Erythroblast (primary cell): Measurements from ENCODE around the gene TRAPPC2.

ENCODE experiments used
- GATA1 ChIP-seq: IDR thresholded peaks from 2 replicates; pipeline ENCODE4 v1.6.1; 2011; ENCODE audit warnings: low read depth, mild to moderate bottlenecking, control low read depth, low read length, moderate library complexity
- POLR2A ChIP-seq: IDR thresholded peaks from 2 replicates; pipeline ENCODE4 v1.6.1; 2011; ENCODE audit warnings: mild to moderate bottlenecking, low read length

DNA sequence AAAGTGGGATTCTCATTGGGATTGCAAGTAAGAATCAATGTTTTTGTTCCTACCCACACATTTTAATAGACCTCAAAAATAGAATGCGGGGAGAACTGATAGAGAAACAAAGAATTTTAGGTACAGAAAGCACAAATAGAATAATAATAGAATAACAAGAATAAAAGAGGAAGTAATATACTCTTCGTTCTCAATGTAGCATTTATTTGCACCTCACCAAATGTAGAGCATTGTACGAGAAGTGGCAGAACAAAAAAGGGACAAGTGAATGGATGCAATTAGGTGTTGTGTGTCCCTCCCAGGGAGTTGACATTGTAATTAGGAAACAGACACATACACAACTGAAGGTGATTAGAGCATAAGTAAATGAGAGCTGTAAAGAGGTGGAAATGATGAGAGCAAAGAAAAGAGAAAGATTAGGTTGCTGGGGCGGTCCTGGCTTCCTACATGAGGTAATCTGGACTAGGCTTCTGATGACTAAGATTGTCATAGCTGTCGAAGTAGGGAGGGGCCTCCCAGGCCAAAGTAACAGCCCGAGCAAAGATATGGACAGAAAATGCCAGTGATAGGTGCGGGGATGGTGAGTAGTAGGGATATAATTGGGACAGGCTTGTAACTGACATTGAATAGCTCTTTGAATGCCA lies 35.1 kb downstream of the TRAPPC2 start:
- TF ChIP-seq POLR2A (no peak), GATA1 (no peak)
